ENCODE results near the gene SOX5. TPM values are rescaled to one million over a fixed set of nuclear protein-coding genes. Genes with fewer than 3 reads are reported as not detected.

Gene SOX5
- total and polyA plus RNA-seq, 2 experiments from 2014 or later: 14.8 to 26.4 TPM

DNA sequence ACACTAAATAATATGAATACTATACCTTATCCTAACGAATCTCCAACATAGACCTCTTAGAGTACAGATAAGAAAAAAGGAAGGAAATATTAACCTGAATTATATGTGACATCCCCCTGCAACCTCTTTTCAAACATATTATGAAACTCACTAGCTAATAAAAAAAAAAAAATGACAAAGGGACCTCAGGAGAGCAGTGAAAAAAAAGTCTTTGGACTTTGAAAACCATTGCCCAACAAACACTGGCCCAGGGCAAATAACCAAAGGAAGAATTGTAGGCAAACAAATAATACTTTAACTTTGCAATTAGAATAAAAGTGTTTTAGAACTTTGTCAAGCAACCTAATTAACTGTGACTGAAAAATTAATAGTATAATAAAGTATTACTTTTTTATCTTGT, 7.7 kb downstream of the SOX5 start:
- WGBS (ENCODE audit: low lambda C conversion rate, missing lambda C conversion rate): 59% methylated on average over 1 of the region's 1 CpG
- Histone ChIP-seq H3K9me2 (replicated peaks; ENCODE audit: insufficient read depth) (no peaks in the 10 kb centered on the region), H3K27ac (no peak overlapping the region), H2AFZ (no peak overlapping the region), H3K27me3 (no peaks in the 10 kb centered on the region), H3K4me2 (no peak overlapping the region), H3K4me1 (ENCODE audit: insufficient read depth) (no peaks in the 10 kb centered on the region), H3K4me3 (no peak overlapping the region), H3K36me3 (replicated peaks; ENCODE audit: insufficient read depth, low read depth) (no peaks in the 10 kb centered on the region), H3K9me3 (ENCODE audit: low read depth) (no peaks in the 10 kb centered on the region), H4K20me1 (ENCODE audit: insufficient read depth, poor library complexity, severe bottlenecking) (no peaks in the 10 kb centered on the region), H3K79me2 (no peaks in the 10 kb centered on the region)
- DNase-seq (ENCODE audit: low spot score): no peak
- TF ChIP-seq, protein P1, sequence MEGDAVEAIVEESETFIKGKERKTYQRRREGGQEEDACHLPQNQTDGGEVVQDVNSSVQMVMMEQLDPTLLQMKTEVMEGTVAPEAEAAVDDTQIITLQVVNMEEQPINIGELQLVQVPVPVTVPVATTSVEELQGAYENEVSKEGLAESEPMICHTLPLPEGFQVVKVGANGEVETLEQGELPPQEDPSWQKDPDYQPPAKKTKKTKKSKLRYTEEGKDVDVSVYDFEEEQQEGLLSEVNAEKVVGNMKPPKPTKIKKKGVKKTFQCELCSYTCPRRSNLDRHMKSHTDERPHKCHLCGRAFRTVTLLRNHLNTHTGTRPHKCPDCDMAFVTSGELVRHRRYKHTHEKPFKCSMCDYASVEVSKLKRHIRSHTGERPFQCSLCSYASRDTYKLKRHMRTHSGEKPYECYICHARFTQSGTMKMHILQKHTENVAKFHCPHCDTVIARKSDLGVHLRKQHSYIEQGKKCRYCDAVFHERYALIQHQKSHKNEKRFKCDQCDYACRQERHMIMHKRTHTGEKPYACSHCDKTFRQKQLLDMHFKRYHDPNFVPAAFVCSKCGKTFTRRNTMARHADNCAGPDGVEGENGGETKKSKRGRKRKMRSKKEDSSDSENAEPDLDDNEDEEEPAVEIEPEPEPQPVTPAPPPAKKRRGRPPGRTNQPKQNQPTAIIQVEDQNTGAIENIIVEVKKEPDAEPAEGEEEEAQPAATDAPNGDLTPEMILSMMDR (IDR thresholded peaks at IDR 0.05; ENCODE audit: poor library complexity): no peak
- no peak for TF ChIP-seq EZH2 (IDR thresholded peaks at IDR 0.05; ENCODE audit: borderline replicate concordance)

DNA sequence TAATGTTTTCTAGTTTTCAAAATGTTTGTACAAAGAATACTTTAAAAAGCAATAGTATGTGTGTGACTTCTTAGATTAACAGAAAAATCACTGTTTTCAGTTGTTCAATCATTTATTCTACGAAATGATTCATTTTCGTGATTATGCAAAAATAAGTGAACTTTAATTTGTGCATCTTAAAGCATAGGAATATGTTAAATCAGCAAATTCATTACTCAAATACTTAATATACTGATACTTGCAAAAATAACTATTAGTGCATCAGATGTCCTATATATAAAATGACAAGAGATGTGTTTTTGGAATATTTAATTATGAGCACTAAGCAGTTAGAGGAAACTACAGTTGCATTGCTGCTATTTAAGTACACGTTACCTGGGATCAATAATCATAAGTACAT, 11.0 kb downstream of the SOX5 start:
- DNase-seq (ENCODE audit: low spot score): no peak
- TF ChIP-seq EZH2phosphoT487 (IDR thresholded peaks at IDR 0.05; ENCODE audit: low read depth, severe bottlenecking, unreplicated experiment): no peak
- no peak for TF ChIP-seq EZH2 (IDR thresholded peaks at IDR 0.05; ENCODE audit: borderline replicate concordance)
- TF ChIP-seq, protein P1 (IDR thresholded peaks at IDR 0.05; ENCODE audit: poor library complexity): no peak

DNA sequence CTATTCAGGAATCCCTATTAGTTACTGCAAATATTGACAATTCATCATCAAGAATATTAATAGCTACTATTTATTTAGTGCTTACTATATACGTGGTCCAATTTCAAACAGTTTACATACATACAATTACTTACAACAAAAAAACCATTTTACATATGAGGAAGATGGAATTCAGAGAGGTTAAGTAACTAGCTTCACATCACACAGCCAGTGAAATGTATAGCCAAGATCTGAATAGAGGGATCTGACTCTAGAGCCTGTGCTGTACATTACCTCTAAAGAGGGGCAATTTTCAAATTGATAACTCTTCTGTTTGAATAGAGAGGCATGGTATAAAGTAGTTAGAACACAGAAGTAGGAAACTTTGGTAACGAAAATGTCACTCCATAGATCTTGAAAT, 18.3 kb downstream of the SOX5 start:
- no peaks in the 10 kb centered on the region for H3K79me2 ChIP-seq

More for the DNA sequence above, 11.0 kb downstream of the SOX5 start:
- H3K27me3 ChIP-seq: no peaks in the 10 kb centered on the region
- no peaks in the 10 kb centered on the region for H3K36me3 ChIP-seq (replicated peaks; ENCODE audit: insufficient read depth, low read depth)
- H3K4me2 ChIP-seq: no peak overlapping the region
- 95% methylated on average over 3 of the region's 3 CpGs for WGBS (ENCODE audit: low lambda C conversion rate, missing lambda C conversion rate)
- no peak overlapping the region for H3K27ac ChIP-seq
- no peak overlapping the region for H2AFZ ChIP-seq
- no peaks in the 10 kb centered on the region for H3K79me2 ChIP-seq
- H3K4me1 ChIP-seq (ENCODE audit: insufficient read depth): no peaks in the 10 kb centered on the region
- no peaks in the 10 kb centered on the region for H3K9me2 ChIP-seq (replicated peaks; ENCODE audit: insufficient read depth)
- H4K20me1 ChIP-seq (ENCODE audit: insufficient read depth, poor library complexity, severe bottlenecking): no peaks in the 10 kb centered on the region
- no peaks in the 10 kb centered on the region for H3K9me3 ChIP-seq (ENCODE audit: low read depth)
- H3K4me3 ChIP-seq: no peak overlapping the region

More for the DNA sequence above, 18.3 kb downstream of the SOX5 start:
- no peaks in the 10 kb centered on the region for H3K9me3 ChIP-seq (ENCODE audit: low read depth)
- H3K4me2 ChIP-seq: no peak overlapping the region
- H3K4me1 ChIP-seq (ENCODE audit: insufficient read depth): no peaks in the 10 kb centered on the region
- H3K4me3 ChIP-seq: no peak overlapping the region
- H4K20me1 ChIP-seq (ENCODE audit: insufficient read depth, poor library complexity, severe bottlenecking): no peaks in the 10 kb centered on the region
- no peak overlapping the region for H2AFZ ChIP-seq
- no peaks in the 10 kb centered on the region for H3K36me3 ChIP-seq (replicated peaks; ENCODE audit: insufficient read depth, low read depth)
- no peaks in the 10 kb centered on the region for H3K27me3 ChIP-seq
- 92% methylated on average over 2 of the region's 2 CpGs for WGBS (ENCODE audit: low lambda C conversion rate, missing lambda C conversion rate)
- TF ChIP-seq, protein P1 (IDR thresholded peaks at IDR 0.05; ENCODE audit: poor library complexity): no peak
- TF ChIP-seq EZH2phosphoT487 (IDR thresholded peaks at IDR 0.05; ENCODE audit: low read depth, severe bottlenecking, unreplicated experiment) (no peak), EZH2 (IDR thresholded peaks at IDR 0.05; ENCODE audit: borderline replicate concordance) (no peak)
- H3K27ac ChIP-seq: no peak overlapping the region
- no peaks in the 10 kb centered on the region for H3K9me2 ChIP-seq (replicated peaks; ENCODE audit: insufficient read depth)
- DNase-seq (ENCODE audit: low spot score): no peak

All from hepatocyte (in vitro differentiated cells).